NCI-H2196 treated with DMSO at 0.1 percent for 48 hours (cell line): ENCODE data around the gene CSNK1A1.

Experiments used
- DNase-seq: peaks from one replicate; lab custom pipeline; 2025; ENCODE audit not compliant: unreplicated experiment; lab: John Stamatoyannopoulos, UW

The CSNK1A1 gene

DNA sequence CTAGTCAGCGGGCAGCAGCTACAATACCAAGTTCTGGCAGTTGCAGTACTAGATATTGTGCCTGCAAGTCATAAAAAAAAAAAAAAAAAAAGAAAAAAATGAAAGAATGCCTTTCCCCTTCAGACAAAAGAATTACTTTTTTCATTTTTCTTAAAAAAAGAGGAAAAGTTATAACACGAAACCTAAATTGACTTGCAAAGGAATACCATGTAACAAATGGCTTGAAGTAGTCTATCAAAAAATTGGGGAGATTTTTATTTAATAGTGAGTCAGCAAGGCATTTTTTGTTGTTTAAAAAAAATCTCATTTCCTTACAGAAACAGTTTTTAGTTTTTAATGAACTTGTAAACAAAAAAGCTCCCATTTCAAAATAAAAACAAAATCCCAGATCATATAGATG is 55.6 kb downstream of the CSNK1A1 start:
- DNase-seq, result no peak

- DNase-seq, result peak; percentile 42
Measured at GRCh38 chr5:149493316-149493715, 57.9 kb downstream of the CSNK1A1 start.

- no peak for DNase-seq
Measured at GRCh38 chr5:149492781-149493180, 58.5 kb downstream of the CSNK1A1 start.

GRCh38 chr5:149490599-149491485 is 60.4 kb downstream of the CSNK1A1 start:
- DNase-seq, result no peak

DNA sequence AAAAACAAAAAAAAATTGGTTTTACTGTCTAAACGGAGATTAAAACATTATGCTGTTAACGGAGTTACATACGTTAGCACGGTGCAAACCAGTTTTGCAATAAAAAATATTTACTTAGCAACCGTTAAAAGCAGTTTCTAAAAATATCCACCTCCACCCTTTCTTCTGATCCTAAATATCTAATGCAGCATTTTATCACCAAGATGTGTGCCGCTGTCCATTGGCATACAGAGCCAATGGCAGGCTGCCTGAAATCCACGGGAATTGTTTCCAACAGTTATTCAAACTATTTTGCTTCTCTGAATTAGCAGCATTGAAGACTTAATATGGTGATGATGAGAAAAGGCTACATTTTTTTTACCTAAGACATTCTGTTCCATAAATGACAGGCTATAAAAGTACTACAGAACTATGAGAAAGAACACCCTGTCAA is 61.6 kb downstream of the CSNK1A1 start:
- no peak for DNase-seq

- DNase-seq, result no peak
Measured at GRCh38 chr5:149488645-149489306, 62.5 kb downstream of the CSNK1A1 start.

- no peak for DNase-seq
Measured at GRCh38 chr5:149487672-149488071, 63.6 kb downstream of the CSNK1A1 start.

GRCh38 chr5:149486726-149487635 is 64.3 kb downstream of the CSNK1A1 start:
- no peak for DNase-seq

- DNase-seq, result peak; percentile 84
Measured at GRCh38 chr5:149485655-149486615, 65.3 kb downstream of the CSNK1A1 start.

GRCh38 chr5:149481485-149481884 is 69.8 kb downstream of the CSNK1A1 start:
- DNase-seq, result no peak

- no peak for DNase-seq
Measured at GRCh38 chr5:149478761-149479160, 72.5 kb downstream of the CSNK1A1 start.

DNA sequence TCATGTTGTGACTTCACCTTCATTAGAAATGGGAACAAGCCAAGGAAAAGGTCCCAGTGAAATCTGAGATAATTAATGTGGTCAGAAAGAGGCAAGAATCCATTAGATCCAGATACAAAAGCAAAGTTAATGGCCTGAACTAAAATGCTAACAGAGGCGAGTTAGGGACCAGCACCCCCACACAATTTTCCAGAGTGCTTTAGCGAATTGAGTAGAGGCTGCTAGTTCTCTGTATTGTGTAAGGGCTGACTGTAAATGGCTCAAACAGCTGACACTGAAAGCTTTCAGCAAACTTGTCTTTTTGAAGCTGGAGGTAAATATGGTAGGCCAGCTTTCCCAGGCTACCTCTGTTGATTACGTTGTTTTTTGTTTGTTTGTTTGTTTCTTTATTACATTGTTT is 75.5 kb downstream of the CSNK1A1 start:
- no peak for DNase-seq

DNA sequence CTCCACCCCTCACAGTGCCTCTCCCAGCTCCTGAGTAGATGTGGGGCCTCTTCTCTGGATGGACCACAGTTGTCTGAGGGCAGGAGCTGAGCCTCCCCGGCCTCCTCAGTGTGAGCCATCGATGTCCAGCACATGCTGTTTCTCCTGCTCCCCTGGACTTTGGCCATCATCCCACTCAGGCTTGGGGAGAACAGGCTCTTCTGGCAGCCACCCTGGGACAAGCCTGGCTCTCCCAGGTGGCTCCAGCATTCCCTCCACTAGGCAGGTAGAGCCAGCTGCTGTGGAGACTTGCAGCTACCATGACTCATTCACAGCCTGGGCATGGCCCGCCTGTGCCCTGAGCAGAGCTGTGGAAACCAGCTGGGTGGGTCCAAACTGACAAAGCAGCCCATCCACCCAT is 77.0 kb downstream of the CSNK1A1 start:
- DNase-seq, result no peak

GRCh38 chr5:149473441-149473840 is 77.8 kb downstream of the CSNK1A1 start:
- DNase-seq, result no peak

DNA sequence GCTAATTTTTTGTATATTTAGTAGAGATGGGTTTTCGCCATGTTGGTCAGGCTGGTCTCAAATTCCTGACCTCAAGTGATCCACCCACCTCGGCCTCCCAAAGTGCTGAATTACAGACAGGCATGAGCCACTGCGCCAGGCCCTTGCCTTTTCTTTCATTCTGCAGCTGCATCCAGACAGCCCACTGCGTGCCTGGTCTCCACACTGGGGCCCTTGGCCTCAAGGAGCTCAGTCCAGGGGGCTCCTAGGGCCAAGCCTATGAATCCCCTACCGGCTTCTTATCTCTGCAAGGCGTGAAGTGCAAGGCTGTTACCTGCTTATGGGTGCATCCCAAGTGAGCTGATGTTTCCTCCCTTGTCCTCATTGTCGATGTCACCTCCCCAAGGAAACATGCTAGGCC is 78.8 kb downstream of the CSNK1A1 start:
- no peak for DNase-seq

DNA sequence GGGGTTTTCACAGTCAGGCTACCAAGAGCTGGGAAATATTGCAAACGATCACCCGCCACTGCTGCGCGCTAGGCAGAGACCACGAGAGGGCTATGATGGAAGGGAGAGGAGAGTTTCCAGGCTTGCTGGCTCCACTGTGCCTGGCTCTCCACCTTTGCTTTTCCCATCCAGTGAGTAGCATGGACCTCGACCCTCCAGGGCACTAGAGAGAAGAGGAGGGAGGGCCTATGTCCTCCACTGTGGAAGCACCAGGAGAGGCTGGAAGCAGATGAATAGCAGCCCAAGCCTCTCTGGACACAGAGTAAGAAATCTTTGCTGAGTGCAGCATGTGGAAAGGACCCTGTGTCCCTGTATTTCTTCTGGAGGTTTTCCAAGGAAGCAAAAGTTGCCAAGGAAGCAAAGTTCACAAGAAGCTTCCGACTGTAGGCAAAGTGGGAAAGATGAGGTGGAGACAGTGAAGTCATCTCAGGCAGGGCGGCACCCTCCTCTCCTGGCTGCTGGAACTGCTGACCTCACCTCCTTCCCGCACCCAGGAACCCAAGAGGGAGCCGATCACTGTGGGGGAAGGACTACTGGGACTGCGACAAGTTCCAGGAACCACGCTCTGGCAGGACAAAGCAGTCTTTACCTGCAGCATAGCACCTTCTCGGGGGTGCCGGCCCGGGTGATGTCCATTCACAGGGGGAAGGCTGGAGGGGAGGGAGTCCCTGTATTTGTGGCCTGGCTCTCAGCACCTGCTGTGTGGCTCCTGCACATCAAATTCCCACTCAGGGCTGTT is 79.6 kb downstream of the CSNK1A1 start:
- DNase-seq, result no peak

GRCh38 chr5:149470942-149471341 is 80.3 kb downstream of the CSNK1A1 start:
- DNase-seq, result no peak

DNA sequence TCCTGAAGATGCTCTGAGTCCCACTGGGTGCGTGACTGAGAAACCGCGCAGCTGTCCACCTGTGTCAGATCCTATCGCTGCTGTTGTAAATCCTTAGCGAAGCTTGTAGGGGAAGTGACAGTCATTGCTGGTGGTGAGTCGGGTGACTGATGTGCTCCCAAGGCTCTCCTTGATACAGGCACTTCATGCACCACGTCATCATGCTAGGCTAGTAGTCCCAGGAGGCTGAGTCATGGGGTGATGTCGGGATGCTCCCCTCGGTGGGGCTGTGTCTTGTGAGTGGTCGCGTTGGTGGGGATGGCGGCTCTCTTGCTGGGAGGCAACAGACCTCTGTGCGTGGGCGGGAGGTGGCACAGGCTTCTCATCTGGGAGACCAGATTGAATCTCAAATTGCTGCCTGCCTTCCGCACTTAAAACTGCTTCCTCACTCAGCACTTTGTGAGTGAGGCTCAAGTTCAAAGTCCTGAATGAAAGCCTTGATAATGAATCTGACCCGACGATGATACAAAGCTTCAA is 84.7 kb downstream of the CSNK1A1 start:
- no peak for DNase-seq

GRCh38 chr5:149464796-149465489 is 86.3 kb downstream of the CSNK1A1 start:
- DNase-seq, result no peak
